Activated gamma-delta T cell treated with anti-CD3 and anti-CD28 coated beads, Interleukin-2, amount 50 U/mL, for 16 hours (primary cell): ENCODE data around the gene CCDC50.

ENCODE experiments used
- DNase-seq: peaks from one replicate; pipeline ENCODE4 v3.0.0-alpha.2; 2020; ENCODE audit warnings: low read depth

CCDC50 gene

GRCh38 chr3:191424881-191425280, 95.7 kb downstream of the CCDC50 start:
- DNase-seq = no peak

DNA sequence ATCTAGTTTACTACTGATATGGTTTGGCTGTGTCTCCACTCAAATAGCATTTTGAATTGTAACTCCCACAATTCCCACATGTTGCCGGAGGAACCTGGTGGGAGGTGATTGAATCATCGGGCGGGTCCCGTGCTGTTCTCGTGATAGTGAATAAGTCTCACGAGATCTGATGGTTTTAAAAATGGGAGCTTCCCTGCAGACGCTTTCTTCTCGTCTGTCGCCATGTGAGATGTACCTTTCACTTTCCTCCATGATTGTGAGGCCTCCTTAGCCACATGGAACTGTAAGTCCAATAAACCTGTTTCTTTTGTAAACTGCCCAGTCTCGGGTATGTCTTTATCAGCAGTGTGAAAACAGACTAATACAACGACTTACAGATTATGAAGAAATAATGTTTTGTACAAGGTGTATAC, 96.1 kb downstream of the CCDC50 start:
- no peak for DNase-seq

DNA sequence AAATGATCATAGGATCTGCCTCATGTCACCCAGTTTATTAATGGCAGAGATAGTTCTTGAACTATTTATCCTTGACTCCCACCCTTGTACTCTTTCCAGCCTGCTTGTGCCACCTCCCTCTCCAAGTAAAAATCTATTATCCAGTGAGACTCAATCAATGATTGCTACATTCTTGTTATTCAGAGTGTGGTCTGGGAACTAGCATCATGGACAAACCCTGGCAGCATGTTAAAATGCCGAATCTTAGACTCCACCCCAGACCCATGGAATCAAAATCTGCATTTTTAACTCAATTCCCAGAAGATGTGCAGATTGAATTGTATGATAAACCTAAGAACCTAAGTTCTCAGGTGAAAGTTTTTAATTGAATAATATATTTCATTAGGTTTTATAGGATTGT, 97.1 kb downstream of the CCDC50 start:
- DNase-seq = no peak

- no peak for DNase-seq
Observed at GRCh38 chr3:191428177-191428576, 99.0 kb downstream of the CCDC50 start.

DNA sequence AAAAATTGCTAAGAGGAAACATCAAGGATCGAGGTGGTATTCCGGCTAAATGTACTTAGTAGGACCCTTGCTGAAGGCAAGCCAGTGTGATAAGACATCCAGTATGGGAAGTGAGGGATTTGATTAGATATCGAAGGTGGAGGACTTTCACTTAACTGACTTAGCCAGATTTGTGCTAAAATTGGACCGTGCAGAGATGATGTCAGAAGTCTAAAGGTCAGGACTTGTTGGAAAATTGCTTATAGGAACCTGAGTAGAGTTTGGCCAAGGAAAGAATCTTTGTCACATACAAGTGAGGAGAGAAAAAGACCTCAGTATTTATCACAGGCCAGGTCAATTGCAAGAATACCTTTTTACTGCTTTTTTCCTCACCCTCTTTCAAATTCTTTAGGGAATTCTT, 100.9 kb downstream of the CCDC50 start:
- no peak for DNase-seq

DNA sequence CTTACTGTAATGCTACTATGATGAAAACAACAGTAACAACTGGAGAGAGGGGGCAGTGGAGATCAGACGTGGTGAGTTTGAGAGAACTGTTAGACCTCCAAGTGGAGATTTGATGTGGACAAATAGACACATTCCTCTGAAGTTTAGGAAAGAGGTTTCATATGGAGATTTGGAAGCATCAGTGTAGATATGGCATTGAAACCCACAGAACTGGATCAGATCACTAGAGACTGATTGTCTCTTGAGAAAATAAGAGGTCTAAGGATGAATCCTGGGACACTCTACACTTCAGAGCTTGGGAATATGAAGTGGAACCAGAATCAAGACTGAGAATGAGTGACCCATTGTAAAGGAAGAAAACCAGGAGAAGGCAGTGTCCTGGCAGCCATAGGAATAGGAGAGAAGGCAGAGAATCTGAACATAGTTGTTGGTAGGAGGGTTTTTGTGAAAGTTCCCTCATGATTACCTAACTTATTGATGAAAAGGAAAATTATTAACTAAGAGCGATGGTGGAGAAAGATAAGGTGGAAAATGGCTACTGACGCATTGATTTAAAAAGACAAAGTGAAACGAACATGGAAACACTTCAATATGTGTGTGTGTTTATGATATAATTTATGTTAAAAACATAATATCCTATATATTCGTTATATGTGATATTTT, 102.1 kb downstream of the CCDC50 start:
- DNase-seq = no peak

GRCh38 chr3:191432162-191432561, 103.0 kb downstream of the CCDC50 start:
- no peak for DNase-seq

DNA sequence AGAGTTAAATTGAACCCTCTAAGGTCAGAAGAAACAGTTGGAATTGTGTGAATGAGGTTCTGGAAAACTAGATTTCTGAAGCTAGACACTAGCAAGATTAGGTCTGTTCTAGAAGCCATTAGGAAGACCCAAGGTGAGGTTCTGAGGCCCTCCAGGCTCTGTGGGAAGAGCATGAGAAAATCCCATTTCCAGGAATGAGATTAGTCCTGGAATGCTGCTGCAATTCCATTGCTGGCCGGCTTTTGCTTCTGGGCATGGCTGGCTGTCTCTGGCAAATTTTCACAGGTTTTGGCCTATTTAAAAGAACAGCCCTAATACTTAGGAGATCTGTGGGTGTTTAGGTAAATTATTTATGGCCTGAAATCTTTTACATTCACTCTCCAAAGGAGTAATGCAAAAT, 104.8 kb downstream of the CCDC50 start:
- no peak for DNase-seq

GRCh38 chr3:191435981-191436380, 106.8 kb downstream of the CCDC50 start:
- no peak for DNase-seq

- no peak for DNase-seq
Observed at GRCh38 chr3:191438150-191438814, 109.1 kb downstream of the CCDC50 start.

- DNase-seq = no peak
Observed at GRCh38 chr3:191440532-191440931, 111.3 kb downstream of the CCDC50 start.

- no peak for DNase-seq
Observed at GRCh38 chr3:191441687-191442086, 112.5 kb downstream of the CCDC50 start.

DNA sequence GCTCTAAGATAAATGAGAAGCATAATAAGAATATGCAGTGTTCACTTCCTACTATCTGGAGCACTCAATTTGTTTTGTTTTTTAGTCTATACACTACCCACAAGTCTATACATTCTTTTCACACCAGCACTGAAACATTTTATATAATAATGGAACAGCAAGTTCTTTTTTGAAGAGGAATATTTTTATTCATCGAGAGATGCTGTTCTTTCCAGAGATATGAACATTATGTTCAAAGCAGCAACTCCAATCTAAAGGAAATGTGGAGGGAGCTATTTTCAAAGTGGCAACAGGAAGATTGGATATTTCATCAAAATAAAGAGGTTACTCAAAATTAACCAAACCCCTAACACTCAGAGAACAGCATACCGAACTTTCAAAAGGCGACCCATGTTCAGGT, 115.4 kb downstream of the CCDC50 start:
- DNase-seq = no peak
